Ectodermal cell (in vitro differentiated cells): ENCODE data around the gene IDS.
"Not testable (repeated sequence)": the region's sequence is repeated elsewhere in the genome, so short reads cannot be mapped to it uniquely, and the experiment has no call there.

ENCODE experiments used
- H3K27ac ChIP-seq: 2 replicates; pipeline ENCODE4 v1.7.0; 2013; ENCODE audit warnings: mild to moderate bottlenecking, low read depth, low read length; ENCODE audit not compliant: insufficient read depth, poor library complexity, severe bottlenecking
- H3K27me3 ChIP-seq: 2 replicates; pipeline ENCODE4 v1.7.0; 2013; ENCODE audit warnings: mild to moderate bottlenecking, low read length; ENCODE audit not compliant: insufficient read depth, control insufficient read depth, poor library complexity, severe bottlenecking
- H3K36me3 ChIP-seq: one replicate; pipeline ENCODE4 v1.7.0; 2013; ENCODE audit warnings: low read length; ENCODE audit not compliant: control insufficient read depth, insufficient read depth
- H3K4me1 ChIP-seq: one replicate; pipeline ENCODE4 v1.7.0; 2013; ENCODE audit warnings: low read length; ENCODE audit not compliant: control insufficient read depth, insufficient read depth
- H3K4me3 ChIP-seq: 2 replicates; pipeline ENCODE4 v1.7.0; 2013; ENCODE audit warnings: low read depth, low read length, control low read depth; ENCODE audit not compliant: insufficient read depth
- H3K9me3 ChIP-seq: 2 replicates; pipeline ENCODE4 v1.7.0; 2013; ENCODE audit warnings: mild to moderate bottlenecking, low read length, moderate library complexity; ENCODE audit not compliant: control insufficient read depth
- WGBS, 2 experiments: methylation state at CpG; one replicate each; pipeline ENCODE4 v1.1.7; 2013; ENCODE audit warnings: missing lambda C conversion rate in 2 of 2; 5-methylcytosine and 5-hydroxymethylcytosine counted together

IDS gene

DNA sequence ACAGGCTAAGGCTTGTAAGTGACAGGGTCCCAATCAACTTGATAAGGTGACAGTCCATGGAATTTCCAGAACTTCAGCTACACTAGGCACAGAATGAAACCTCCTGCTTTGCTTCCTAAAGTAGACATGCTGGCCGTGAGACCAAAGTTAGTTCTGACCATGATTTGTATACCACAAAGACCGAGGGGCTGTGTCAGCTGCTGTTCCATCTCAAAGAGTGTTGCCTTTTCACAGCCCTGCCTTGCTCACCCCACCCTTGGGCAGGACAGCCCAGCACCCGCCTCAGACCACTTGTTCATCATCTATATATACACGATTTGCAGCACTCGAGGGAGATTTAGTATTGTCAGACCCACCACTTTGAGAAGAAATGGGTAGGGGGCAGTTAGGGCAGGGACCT, 5.3 kb downstream of the IDS start:
- no peaks in the 10 kb centered on the region for H3K36me3 ChIP-seq
- H3K4me1 ChIP-seq: peaks cover 7% of the 10 kb centered on the region
- no peak overlapping the region for H3K27ac ChIP-seq
- no peaks in the 10 kb centered on the region for H3K27me3 ChIP-seq
- no peak overlapping the region for H3K4me3 ChIP-seq
- H3K9me3 ChIP-seq: no peaks in the 10 kb centered on the region
- 92 to 95% methylated on average over 5 of the region's 5 CpGs for WGBS, 2 experiments

GRCh38 chrX:149498767-149499166, 6.3 kb downstream of the IDS start:
- H3K4me3 ChIP-seq: no peak overlapping the region
- no peaks in the 10 kb centered on the region for H3K27me3 ChIP-seq
- H3K9me3 ChIP-seq: no peaks in the 10 kb centered on the region
- no peaks in the 10 kb centered on the region for H3K4me1 ChIP-seq
- WGBS, 2 experiments: 77 to 96% methylated on average over 2 to 3 of the region's 4 CpGs
- no peak overlapping the region for H3K27ac ChIP-seq
- no peaks in the 10 kb centered on the region for H3K36me3 ChIP-seq

- no peaks in the 10 kb centered on the region for H3K36me3 ChIP-seq
- no peak overlapping the region for H3K27ac ChIP-seq
- WGBS, 2 experiments: 91 to 100% methylated on average over 2 of the region's 2 CpGs
- no peak overlapping the region for H3K4me3 ChIP-seq
- H3K9me3 ChIP-seq: no peaks in the 10 kb centered on the region
- H3K4me1 ChIP-seq: no peaks in the 10 kb centered on the region
- no peaks in the 10 kb centered on the region for H3K27me3 ChIP-seq
Measured at GRCh38 chrX:149497626-149498025, 7.5 kb downstream of the IDS start.

- Histone ChIP-seq H3K4me1 (no peaks in the 10 kb centered on the region), H3K27ac (no peak overlapping the region), H3K9me3 (no peaks in the 10 kb centered on the region), H3K36me3 (no peaks in the 10 kb centered on the region), H3K27me3 (no peaks in the 10 kb centered on the region), H3K4me3 (no peak overlapping the region)
- WGBS, 2 experiments: 93 to 100% methylated on average over 1 of the region's 1 CpG
Measured at GRCh38 chrX:149497054-149497453, 8.1 kb downstream of the IDS start.

DNA sequence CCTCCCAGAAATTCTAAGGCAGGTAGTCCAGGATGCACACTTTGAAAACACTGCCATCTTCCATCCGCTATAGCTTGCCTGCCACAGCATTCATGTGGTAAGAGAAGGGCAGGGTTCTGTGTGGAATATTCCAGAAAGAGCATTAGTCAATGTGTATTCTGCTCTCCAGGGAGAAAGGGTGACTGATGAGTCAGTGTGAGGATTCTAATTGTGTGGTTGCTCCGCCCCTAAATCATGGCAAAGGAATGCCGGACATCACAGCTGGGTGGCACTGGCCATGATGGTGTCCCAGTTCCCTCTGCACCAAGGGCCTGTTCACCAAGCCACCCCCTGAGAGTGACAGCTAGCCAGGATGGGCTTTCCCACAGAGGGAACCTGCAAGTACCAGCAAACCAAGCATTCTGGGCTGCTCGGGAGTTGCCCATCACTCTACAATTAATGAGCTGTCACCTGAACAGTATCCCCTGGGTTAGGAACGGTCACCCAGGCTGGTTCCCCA, 9.5 kb downstream of the IDS start:
- no peaks in the 10 kb centered on the region for H3K36me3 ChIP-seq
- no peaks in the 10 kb centered on the region for H3K4me1 ChIP-seq
- no peak overlapping the region for H3K4me3 ChIP-seq
- H3K9me3 ChIP-seq: no peaks in the 10 kb centered on the region
- no peaks in the 10 kb centered on the region for H3K27me3 ChIP-seq
- no peak overlapping the region for H3K27ac ChIP-seq
- WGBS, 2 experiments: 94 to 97% methylated on average over 5 of the region's 5 CpGs

- WGBS, 2 experiments: 96 to 99% methylated on average over 3 to 4 of the region's 4 CpGs
- Histone ChIP-seq H3K4me3 (no peak overlapping the region), H3K27me3 (no peaks in the 10 kb centered on the region), H3K9me3 (no peaks in the 10 kb centered on the region), H3K27ac (no peak overlapping the region), H3K36me3 (no peaks in the 10 kb centered on the region), H3K4me1 (no peaks in the 10 kb centered on the region)
Measured at GRCh38 chrX:149494844-149495565, 10.1 kb downstream of the IDS start.

- 90 to 93% methylated on average over 11 to 13 of the region's 13 CpGs for WGBS, 2 experiments
- Histone ChIP-seq H3K36me3 (no peaks in the 10 kb centered on the region), H3K9me3 (no peaks in the 10 kb centered on the region), H3K27me3 (no peaks in the 10 kb centered on the region), H3K4me1 (no peaks in the 10 kb centered on the region), H3K4me3 (no peak overlapping the region), H3K27ac (no peak overlapping the region)
Measured at GRCh38 chrX:149493567-149494562, 11.2 kb downstream of the IDS start.

GRCh38 chrX:149491812-149492211, 13.3 kb downstream of the IDS start:
- H3K36me3 ChIP-seq: no peaks in the 10 kb centered on the region
- WGBS, 2 experiments: 90 to 91% methylated on average over 2 of the region's 2 CpGs
- H3K9me3 ChIP-seq: no peaks in the 10 kb centered on the region
- H3K27me3 ChIP-seq: no peaks in the 10 kb centered on the region
- H3K27ac ChIP-seq: no peak overlapping the region
- H3K4me1 ChIP-seq: no peaks in the 10 kb centered on the region
- H3K4me3 ChIP-seq: no peak overlapping the region

GRCh38 chrX:149490100-149490499, 15.0 kb downstream of the IDS start:
- H3K4me1 ChIP-seq: no peaks in the 10 kb centered on the region
- no peaks in the 10 kb centered on the region for H3K27me3 ChIP-seq
- no peaks in the 10 kb centered on the region for H3K9me3 ChIP-seq
- H3K36me3 ChIP-seq: no peaks in the 10 kb centered on the region
- H3K27ac ChIP-seq: no peak overlapping the region
- no peak overlapping the region for H3K4me3 ChIP-seq
- WGBS, 2 experiments: 97% methylated on average over 7 of the region's 7 CpGs

DNA sequence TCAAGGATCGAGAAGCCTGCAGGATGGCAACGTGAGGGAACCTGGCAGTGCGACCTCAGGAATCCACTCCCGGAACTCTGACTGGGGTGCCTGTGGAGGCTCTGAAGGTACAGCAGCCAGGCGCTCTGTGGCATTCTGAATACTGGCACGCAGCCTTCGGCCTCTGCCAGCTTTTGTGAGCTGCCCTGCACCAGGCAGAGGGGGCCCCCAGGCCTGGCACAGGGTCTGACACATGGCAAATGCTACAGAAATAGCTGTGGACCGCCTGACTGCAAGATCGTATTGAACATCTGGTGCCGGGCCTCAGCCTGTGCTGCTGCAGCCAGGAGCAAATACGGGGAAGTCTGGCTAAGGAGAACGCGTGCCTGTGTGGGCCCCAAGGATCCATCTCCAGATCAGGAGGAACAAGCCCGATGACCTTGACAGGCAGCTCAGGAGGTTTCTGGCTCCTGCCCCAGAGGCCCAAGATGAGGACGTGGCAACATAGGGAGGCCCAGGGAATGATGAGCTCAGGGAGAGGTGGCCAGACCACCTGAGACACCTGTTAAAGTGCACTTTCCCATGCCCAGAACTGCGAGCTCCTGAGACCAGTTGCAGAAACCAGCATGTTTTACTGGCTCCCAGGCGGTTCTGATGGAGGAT, 16.6 kb downstream of the IDS start:
- 91 to 95% methylated on average over 8 to 11 of the region's 17 CpGs for WGBS, 2 experiments
- not testable (repeated sequence) for H3K4me1 ChIP-seq, H3K27me3 ChIP-seq, H3K9me3 ChIP-seq, H3K27ac ChIP-seq, H3K36me3 ChIP-seq, H3K4me3 ChIP-seq
